MG63 (cell line): ENCODE data around the gene XRN2. TPM values are rescaled to one million over a fixed set of nuclear protein-coding genes. Genes with fewer than 3 reads are reported as not detected.
"Not testable (repeated sequence)": the region's sequence is repeated elsewhere in the genome, so short reads cannot be mapped to it uniquely, and the experiment has no call there.

Experiments used
- DNase-seq: peaks from one replicate; pipeline ENCODE4 v3.0.0-alpha.2; 2020
- H3K27me3 ChIP-seq: fragments of 250-450 bp; sonication (Bioruptor Pico); 2 replicates; pipeline ENCODE4 v1.5.1; 2020; ENCODE audit warnings: mild to moderate bottlenecking, moderate library complexity
- H3K36me3 ChIP-seq: fragments of 250-450 bp; sonication (Bioruptor Pico); 2 replicates; pipeline ENCODE4 v1.5.1; 2020; ENCODE audit warnings: mild to moderate bottlenecking, moderate library complexity
- H3K4me3 ChIP-seq: fragments of 250-450 bp; sonication (Bioruptor Pico); 2 replicates; pipeline ENCODE4 v1.5.1; 2020; ENCODE audit warnings: mild to moderate bottlenecking, moderate library complexity
- H3K9me3 ChIP-seq: fragments of 250-450 bp; sonication (Bioruptor Pico); 2 replicates; pipeline ENCODE4 v1.5.1; 2020; ENCODE audit warnings: mild to moderate bottlenecking, moderate library complexity
- total RNA-seq: library from RNA; depleted of rRNA; stranded (reverse); fragments of >200 nt; shearing (Covaris generic); gene quantifications from 2 replicates; pipeline ENCODE4 v1.2.3, GENCODE V29; 2014; ENCODE audit warnings: low replicate concordance

XRN2 gene
- total RNA-seq, 1 experiment from 2014 or later = 79.9 TPM

DNA sequence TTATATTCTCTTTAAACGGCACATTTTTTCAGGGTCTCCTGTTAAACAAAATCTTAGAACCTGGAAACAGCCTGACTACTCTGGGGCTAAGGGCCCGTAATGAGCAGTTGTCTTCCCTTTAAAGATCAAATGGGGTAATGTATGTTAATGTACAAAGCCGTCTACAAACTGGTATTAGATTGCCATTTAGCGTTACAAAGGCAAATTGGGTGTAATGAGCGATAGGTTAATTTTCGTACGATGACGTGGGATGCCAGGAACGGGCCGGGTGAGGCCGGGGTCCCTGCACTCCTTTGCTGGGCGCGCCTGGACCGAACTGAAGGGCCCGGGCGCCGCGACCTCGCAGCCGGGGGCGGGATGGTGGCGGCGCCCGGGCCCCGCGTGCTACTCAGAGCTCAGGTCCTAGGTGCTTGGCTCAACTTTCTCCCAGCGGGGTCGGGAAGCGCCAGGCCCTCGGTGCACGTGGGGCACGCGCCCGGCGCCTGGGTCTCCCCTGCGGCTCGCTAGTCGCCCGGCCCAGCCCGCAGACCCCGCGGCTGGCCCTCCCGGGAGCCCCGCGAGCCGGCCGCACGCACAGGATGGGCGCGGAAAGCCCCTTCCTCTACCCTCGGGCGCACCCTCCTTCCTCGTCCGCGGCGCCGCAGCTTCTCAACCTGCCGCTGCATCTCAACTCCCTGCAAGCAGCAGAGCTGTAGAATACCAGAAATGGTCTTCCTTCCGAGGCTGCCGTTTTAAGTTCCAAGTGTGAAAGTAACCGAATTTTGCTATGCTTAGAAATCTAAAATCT is 88.2 kb downstream of the XRN2 start:
- Histone ChIP-seq H3K36me3 (peaks cover 12% of the 10 kb centered on the region), H3K9me3 (no peaks in the 10 kb centered on the region), H3K4me3 (no peak overlapping the region), H3K27me3 (peaks cover 18% of the 10 kb centered on the region; the same call in 1 of the 2 replicates)
- no peak for DNase-seq

- H3K27me3 ChIP-seq = peaks cover 18% of the 10 kb centered on the region; the same call in 1 of the 2 replicates
- no peaks in the 10 kb centered on the region for H3K9me3 ChIP-seq
These were observed 88.8 kb downstream of the XRN2 start for GRCh38 chr20:21391972-21392352.

GRCh38 chr20:21393166-21393565 is 90.0 kb downstream of the XRN2 start:
- Histone ChIP-seq H3K9me3 (no peaks in the 10 kb centered on the region), H3K27me3 (peaks cover 24% of the 10 kb centered on the region), H3K4me3 (no peak overlapping the region), H3K36me3 (peaks cover 5% of the 10 kb centered on the region; the same call in 1 of the 2 replicates)
- DNase-seq = no peak

More at GRCh38 chr20:21391972-21392352, 88.8 kb downstream of the XRN2 start:
- Histone ChIP-seq H3K4me3 (no peak overlapping the region), H3K36me3 (peaks cover 7% of the 10 kb centered on the region)
- DNase-seq = no peak

GRCh38 chr20:21393816-21394519 is 90.8 kb downstream of the XRN2 start:
- Histone ChIP-seq H3K27me3 (peaks cover 32% of the 10 kb centered on the region), H3K4me3 (no peak overlapping the region), H3K36me3 (peaks cover 5% of the 10 kb centered on the region; the same call in 1 of the 2 replicates), H3K9me3 (no peaks in the 10 kb centered on the region)
- no peak for DNase-seq

DNA sequence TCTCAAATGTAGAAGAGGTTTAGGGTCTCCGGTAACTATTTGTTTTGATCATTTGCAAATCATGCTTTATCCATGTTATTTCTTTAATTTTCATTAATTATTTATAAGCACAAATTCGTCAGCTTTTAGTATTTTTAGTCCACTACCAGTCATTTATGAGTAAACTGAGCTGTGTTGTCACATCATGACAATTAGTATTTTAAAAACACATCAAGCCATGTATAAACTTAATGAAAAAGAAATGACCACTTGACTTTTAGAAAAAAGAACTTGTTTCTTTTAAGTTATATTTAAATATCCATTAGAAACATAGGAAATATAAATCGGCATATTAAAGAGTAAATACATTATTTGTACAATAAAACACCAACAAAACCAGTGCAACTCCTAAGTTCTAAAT is 91.4 kb downstream of the XRN2 start:
- peaks cover 5% of the 10 kb centered on the region; the same call in 1 of the 2 replicates for H3K36me3 ChIP-seq
- DNase-seq = no peak
- no peaks in the 10 kb centered on the region for H3K9me3 ChIP-seq
- no peak overlapping the region for H3K4me3 ChIP-seq
- H3K27me3 ChIP-seq = peaks cover 36% of the 10 kb centered on the region

GRCh38 chr20:21395051-21395665 is 92.0 kb downstream of the XRN2 start:
- Histone ChIP-seq H3K4me3 (no peak overlapping the region), H3K36me3 (peaks cover under 1% of the 10 kb centered on the region; the same call in 1 of the 2 replicates), H3K27me3 (peaks cover 41% of the 10 kb centered on the region), H3K9me3 (no peaks in the 10 kb centered on the region)
- no peak for DNase-seq

DNA sequence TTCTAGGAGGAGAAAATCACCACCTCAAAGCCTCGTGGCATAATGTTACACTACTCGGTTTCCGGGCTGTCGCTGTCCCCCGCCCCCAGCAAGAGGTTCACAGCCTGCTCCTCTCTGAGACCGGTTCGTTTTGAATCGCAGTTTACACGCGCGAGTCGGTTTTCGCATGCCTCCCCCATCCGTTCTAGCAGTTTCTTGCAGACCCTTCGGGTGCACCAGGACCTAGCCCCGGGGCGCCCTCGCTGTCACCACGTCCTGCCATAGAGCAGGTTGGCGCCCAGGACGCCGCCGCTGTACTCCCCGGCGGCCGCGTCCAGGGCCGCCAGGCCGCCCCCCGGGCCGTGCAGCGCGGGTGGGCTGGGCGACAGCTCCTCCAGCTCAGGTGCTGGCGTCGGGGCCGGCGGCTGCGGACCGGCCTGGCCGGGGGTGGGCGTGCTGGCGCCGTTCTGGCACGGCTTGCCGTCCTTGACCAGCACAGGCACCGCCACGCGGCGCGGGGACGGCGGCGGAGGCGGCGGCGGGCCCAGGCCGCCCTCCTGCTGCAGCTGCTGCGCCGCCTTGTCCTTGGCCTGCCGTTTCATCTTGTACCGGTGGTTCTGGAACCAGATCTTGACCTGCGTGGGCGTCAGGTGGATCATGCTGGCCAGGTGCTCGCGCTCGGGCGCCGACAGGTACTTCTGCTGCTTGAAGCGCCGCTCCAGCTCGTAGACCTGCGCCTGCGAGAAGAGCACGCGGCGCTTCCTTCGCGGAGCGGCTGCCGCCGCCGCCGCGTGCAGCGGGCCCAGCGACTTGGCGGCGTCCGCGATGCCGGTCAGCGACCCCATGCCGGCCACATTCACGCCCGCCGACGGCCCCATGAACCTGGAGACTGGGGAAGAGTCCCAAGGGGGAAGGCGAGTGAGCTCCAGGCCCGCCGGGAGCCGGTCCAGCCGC is 92.8 kb downstream of the XRN2 start:
- Histone ChIP-seq H3K9me3 (no peaks in the 10 kb centered on the region), H3K27me3 (peaks cover 48% of the 10 kb centered on the region), H3K4me3 (no peak overlapping the region), H3K36me3 (no peaks in the 10 kb centered on the region)
- DNase-seq = no peak

DNA sequence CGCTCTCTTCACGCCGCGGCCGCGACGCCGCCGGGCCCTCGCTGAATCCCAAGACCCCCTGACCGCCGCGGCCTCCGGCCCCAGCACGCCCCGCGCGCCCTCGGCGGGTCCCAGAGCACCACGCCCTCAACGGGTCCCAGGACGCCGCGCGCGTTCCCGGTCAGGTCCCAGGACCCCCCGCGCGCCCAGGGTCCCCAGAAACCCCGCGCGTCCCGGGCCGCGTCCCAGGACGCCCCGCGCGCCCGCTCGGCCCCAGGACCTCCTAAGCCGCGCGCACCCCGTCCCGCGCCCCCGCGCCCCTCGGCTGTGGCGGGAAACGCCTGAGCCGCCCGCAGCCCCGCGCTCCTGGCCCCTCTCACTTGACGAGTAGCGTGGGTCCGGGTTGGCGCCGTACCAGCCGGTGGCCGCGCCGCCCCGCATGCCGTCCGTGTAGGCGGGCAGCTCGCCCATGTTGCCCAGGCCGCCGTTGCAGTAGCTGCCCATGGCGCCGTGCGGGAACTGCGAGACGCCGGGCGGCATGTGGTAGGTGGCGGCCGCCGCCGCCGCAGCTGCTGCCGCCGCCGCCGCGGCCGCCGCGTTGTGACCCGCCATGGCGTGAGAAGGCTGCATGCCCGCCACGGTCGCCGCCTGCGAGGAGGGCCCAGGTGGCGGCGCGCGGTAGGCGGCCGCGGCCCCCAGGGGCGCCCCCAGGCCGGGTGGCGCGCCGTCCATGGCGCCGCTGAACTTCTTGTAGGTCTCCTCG is 93.6 kb downstream of the XRN2 start:
- H3K27me3 ChIP-seq = peaks cover 52% of the 10 kb centered on the region
- peak; percentile 10 for DNase-seq
- no peak overlapping the region for H3K4me3 ChIP-seq

DNA sequence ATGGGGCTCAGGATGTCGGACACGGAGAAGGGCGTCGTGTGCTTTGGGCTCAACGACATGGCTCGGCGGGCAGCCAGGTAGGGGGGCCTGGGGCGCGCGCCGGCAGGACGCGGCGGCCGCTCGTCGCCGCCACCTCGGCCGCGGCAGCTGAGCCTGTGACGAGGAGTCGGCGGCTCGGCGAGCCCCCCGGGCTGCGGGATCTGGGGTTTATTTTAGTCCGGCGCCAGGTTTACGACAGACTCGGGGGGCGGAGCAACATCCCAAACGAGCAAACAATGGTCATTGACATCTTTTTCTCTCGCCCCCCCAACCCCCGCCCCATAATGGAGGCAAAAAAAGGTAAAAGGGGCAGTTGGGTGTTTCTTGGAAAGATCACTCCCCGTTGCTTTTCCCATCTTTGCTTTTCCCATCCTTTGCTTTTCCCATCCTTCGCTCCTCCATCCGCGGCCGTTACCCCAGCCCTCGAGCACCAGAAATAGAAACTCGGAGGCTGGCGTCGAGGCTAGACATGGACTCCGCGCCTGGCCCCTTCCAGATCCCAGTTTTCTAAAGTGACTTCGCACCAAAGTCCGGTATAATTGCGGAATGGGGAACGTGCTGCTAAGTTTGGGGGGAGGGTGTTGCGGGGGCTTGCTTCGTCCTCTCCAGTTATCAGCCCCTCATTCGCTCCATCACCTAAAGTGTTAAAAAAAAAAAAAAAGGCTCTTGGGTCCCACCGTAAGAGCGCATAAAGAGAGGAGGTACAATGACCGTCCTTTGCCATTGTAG is 94.4 kb downstream of the XRN2 start, which contains the start of gene NKX2-4:
Gene NKX2-4 (minus strand): TSS at position 186 of the 768 bp plus-strand sequence. CDS start 127 bp downstream, at position 59.
- peaks cover 57% of the 10 kb centered on the region for H3K27me3 ChIP-seq
- H3K36me3 ChIP-seq = no peaks in the 10 kb centered on the region
- no peak for DNase-seq
- H3K4me3 ChIP-seq = no peak within 1 kb of the TSS
- no peaks in the 10 kb centered on the region for H3K9me3 ChIP-seq

More for the DNA sequence above, 93.6 kb downstream of the XRN2 start:
- H3K9me3 ChIP-seq = no peaks in the 10 kb centered on the region
- H3K36me3 ChIP-seq = no peaks in the 10 kb centered on the region

- H3K9me3 ChIP-seq = no peaks in the 10 kb centered on the region
- no peak for DNase-seq
- H3K4me3 ChIP-seq = no peak overlapping the region
- H3K36me3 ChIP-seq = no peaks in the 10 kb centered on the region
- H3K27me3 ChIP-seq = peaks cover 57% of the 10 kb centered on the region
These were observed 95.2 kb downstream of the XRN2 start for GRCh38 chr20:21398109-21399004.

GRCh38 chr20:21399005-21399475 is 95.9 kb downstream of the XRN2 start:
- peaks cover 57% of the 10 kb centered on the region for H3K27me3 ChIP-seq

GRCh38 chr20:21411725-21412124 is 108.6 kb downstream of the XRN2 start:
- Histone ChIP-seq H3K9me3 (no peaks in the 10 kb centered on the region), H3K36me3 (no peaks in the 10 kb centered on the region), H3K4me3 (no peak overlapping the region), H3K27me3 (no peaks in the 10 kb centered on the region; the same call in 1 of the 2 replicates)
- DNase-seq = no peak

More at GRCh38 chr20:21399005-21399475, 95.9 kb downstream of the XRN2 start:
- H3K36me3 ChIP-seq = no peaks in the 10 kb centered on the region
- no peaks in the 10 kb centered on the region for H3K9me3 ChIP-seq
- H3K4me3 ChIP-seq = no peak overlapping the region
- no peak for DNase-seq

DNA sequence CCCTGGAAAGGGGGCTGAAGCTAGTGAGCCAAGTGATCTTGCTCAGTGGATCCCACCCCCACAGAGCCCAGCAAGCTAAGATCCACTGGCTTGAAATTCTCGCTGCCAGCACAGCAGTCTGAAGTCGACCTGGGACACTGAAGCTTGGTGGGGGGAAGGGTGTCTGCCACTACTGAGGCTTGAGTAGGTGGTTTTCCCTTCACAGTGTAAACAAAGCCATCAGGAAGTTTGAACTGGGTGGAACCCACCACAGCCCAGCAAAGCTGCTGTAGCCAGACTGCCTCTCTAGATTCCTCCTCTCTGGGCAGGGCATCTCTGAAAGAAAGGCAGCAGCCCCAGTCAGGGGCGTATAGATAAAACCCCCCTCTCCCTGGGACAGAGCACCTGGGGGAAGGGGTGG is 110.9 kb downstream of the XRN2 start:
- H3K27me3 ChIP-seq, H3K9me3 ChIP-seq, H3K36me3 ChIP-seq, DNase-seq, H3K4me3 ChIP-seq: not testable (repeated sequence)

DNA sequence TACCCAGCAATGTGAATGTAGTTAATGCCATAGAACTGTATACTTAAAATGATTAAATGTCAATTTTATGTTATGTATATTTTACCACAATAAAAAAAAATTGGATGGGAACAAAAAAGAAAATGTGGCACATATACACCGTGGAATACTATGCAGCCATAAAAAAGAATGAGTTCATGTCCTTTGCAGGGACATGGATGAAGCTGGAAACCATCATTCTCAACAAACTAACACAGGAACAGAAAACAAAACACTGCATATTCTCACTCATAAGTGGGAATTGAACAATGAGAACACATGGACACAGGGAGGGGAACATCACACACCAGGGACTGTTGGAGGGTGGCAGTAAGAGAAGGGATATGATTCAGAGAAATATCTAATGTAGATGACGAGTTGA is 116.0 kb downstream of the XRN2 start:
- H3K27me3 ChIP-seq, H3K4me3 ChIP-seq, H3K36me3 ChIP-seq, DNase-seq, H3K9me3 ChIP-seq: not testable (repeated sequence)
